GM21528 (cell line): Measurements from ENCODE around the gene MYO1D.
"Not testable (repeated sequence)": the region's sequence is repeated elsewhere in the genome, so short reads cannot be mapped to it uniquely, and the experiment has no call there.

Source experiments
- ATAC-seq: cut with Tn5 transposase; IDR thresholded peaks from one replicate; pipeline ENCODE4 v1.9.1; 2021; ENCODE audit warnings: mild to moderate bottlenecking, moderate library complexity; ENCODE audit not compliant: unreplicated experiment, low FRiP score

Gene MYO1D

GRCh38 chr17:32451879-32452278 is 425.0 kb downstream of the MYO1D start:
- no peak for ATAC-seq

DNA sequence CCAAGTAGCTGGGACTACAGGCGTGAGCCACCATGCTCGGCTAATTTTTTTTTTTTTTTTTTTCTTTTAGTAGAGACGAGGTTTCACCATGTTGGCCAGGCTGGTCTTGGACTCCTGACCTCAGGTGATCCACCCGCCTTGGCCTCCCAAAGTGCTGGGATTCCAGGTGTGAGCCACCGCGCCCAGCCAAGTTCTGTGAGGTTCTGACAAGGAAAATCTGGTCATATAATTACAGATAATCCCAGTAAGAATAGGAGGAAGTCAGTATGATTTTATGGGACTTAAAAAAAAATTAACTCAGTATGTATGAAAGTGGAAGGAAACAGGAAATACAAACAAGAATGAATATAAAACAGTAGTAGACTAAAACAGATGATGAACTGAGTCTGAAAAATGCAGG is 426.5 kb downstream of the MYO1D start:
- not testable (repeated sequence) for ATAC-seq

- ATAC-seq: no peak
Observed at GRCh38 chr17:32449963-32450362, 427.0 kb downstream of the MYO1D start.

DNA sequence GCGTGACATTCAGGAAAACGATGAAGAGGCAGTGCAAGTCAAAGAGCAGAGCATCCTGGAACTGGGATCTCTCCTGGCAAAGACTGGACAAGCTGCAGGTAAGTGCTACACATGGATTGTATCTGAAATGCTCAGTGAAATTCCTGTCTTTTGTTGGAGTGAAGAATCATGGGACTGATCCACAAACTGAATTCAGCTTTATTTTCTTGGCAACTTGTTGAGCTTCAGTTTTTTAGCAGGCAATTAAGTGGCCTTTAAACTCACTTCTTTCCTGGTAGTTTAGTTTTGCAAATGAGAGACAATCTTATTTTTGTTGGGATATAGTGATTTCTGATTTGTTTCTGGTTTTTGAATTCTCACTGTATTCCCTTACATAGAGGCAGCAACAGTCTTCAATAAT is 430.0 kb downstream of the MYO1D start:
- no peak for ATAC-seq

GRCh38 chr17:32445971-32446370 is 431.0 kb downstream of the MYO1D start:
- no peak for ATAC-seq

DNA sequence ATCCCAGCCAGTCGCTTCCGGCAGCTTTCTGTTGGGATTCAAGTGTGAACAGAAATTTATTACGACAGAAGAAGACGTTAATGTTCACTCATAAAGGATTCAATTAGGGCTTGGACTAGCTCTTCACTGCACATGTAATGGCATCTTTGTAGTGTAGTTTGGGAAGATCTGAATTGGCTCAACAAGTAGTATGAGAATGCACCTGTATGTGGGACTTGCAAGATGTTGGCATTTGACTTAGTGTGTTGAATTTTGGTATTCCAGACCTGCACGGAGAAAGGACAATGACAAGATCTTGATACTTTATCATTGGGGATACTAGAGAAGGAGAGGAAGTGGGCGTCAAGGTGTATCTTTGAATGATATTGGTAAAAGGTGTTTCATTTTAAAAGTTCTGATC is 431.4 kb downstream of the MYO1D start:
- no peak for ATAC-seq

- ATAC-seq: peak; percentile 24
Observed at GRCh38 chr17:32445074-32445415, 431.9 kb downstream of the MYO1D start.

GRCh38 chr17:32444301-32445073 is 432.4 kb downstream of the MYO1D start, which contains the start of gene PSMD11:
TSS of gene PSMD11 (plus strand) at chr17:32444510. CDS start at chr17:32444524, 14 bp downstream.
- ATAC-seq: peak; percentile 78

GRCh38 chr17:32443827-32444300 is 433.1 kb downstream of the MYO1D start:
- no peak for ATAC-seq
